Astrocyte of the spinal cord (primary cell): ENCODE data around the gene BFSP1.

Source experiments
- DNase-seq: peaks from one replicate; pipeline ENCODE4 v3.0.0; 2011; ENCODE audit warnings: low read depth, low spot score
- H3K4me3 ChIP-seq: 2 replicates; pipeline ENCODE4 v1.5.1; 2011; ENCODE audit warnings: low read depth, mild to moderate bottlenecking, low read length, moderate library complexity
- CTCF ChIP-seq: IDR thresholded peaks from 2 replicates; pipeline ENCODE4 v1.5.1; 2012; ENCODE audit warnings: low read depth, mild to moderate bottlenecking, low read length, inconsistent platforms
- in situ Hi-C: cut with HindIII; loops from 2 replicates; pipeline ENCODE4 v1.10.0; 2017; ENCODE audit warnings: low sequenced_read_pairs

BFSP1 gene

GRCh38 chr20:17542993-17543412 lies 11.8 kb upstream of the BFSP1 start:
- no peak overlapping the region for H3K4me3 ChIP-seq
- TF ChIP-seq CTCF: no peak
- in situ Hi-C loops: no loop called here
- peak; percentile 96 for DNase-seq

DNA sequence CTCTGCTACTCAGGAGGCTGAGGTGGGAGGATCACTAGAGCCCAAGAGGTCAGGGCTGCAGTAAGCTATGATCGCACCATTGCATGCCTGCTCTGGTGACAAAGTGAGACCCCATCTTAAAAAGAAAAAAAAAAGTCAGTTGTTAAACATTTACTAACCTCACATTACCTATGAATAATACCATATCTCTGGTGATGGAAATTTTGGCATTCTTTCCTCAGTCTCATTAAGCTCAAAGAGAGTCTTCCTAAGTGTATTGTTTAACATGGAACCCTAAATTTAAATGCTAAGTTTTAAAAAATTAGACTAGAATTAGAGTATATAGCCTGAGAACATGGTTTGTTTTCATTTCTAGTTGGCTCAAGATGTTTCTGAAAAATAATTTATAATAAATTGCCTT lies 11.3 kb upstream of the BFSP1 start:
- H3K4me3 ChIP-seq: no peak overlapping the region
- TF ChIP-seq CTCF: no peak
- no peak for DNase-seq
- in situ Hi-C loops: no loop called here

DNA sequence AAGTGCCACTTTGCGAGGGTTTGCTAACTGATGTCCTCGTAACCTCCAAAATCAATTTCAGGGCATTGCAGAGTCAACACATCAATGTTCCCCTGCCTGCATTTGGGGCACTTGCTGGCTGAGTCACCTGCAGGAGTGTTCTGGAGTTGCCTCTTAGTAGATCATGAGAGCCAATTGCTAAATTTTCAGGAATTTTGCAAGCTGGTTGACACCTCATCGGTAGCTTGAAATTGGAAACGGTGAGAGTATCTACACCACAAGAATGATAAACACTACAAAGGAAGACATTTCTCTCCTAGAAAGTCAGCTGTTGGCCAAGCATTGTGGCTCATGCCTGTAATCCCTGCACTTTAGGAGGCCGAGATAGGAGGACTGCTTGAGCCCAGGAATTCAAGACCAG lies 10.8 kb upstream of the BFSP1 start:
- H3K4me3 ChIP-seq: no peak overlapping the region
- DNase-seq: peak; percentile 77
- TF ChIP-seq CTCF: no peak
- in situ Hi-C loops: no loop called here

GRCh38 chr20:17541596-17541995 lies 10.4 kb upstream of the BFSP1 start:
- in situ Hi-C loops: no loop called here
- TF ChIP-seq CTCF: no peak
- no peak for DNase-seq
- H3K4me3 ChIP-seq: no peak overlapping the region

GRCh38 chr20:17538517-17539170 lies 7.5 kb upstream of the BFSP1 start:
- H3K4me3 ChIP-seq: no peak overlapping the region
- TF ChIP-seq CTCF: no peak
- in situ Hi-C loops: no loop called here
- DNase-seq: peak; percentile 28

DNA sequence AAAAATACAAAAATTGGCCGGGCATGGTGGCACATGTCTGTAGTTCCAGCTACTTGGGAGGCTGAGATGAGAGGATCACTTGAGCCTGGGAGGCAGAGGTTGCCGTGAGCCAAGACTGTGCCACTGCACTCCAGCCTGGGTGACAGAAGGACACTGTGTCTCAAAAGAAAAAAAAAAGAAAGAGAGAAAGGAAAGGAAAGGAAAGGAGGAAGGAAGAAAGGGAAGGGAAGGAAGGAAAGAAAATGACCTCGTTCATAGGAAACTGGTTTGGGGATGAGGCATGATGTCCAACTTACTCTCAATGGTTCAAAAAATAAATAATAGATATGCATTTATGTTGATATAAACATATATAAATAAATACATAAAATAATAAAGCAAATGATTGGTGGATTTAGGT lies 6.8 kb upstream of the BFSP1 start:
- DNase-seq: no peak
- TF ChIP-seq CTCF: no peak
- H3K4me3 ChIP-seq: no peak overlapping the region
- in situ Hi-C loops: no loop called here

DNA sequence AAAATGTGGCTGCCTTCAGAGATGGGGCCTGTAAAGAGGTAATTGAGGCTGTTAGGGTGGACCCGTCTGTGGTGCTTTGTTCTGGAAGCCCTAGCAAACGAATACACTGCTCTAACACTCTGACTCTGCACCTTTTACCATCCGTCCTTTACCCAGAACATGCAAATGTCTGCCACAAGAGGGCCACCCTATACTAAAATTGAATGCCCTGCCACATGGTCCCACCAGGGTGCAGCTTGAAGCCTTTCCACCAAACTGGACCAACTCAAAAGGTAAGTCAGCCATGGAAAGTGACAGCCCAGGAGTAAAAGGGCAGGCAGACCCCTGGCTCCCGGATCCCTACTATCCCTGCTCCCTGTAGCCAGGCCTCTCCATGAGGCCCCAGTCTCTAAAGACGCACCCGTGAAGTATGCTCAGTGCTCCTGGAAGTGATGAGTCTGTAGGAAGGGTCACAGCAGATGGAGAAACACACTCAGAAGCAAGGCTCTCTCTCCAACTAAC lies 5.8 kb upstream of the BFSP1 start:
- in situ Hi-C loops: no loop called here
- H3K4me3 ChIP-seq: no peak overlapping the region
- peak; percentile 82 for DNase-seq
- peak; percentile 84 for TF ChIP-seq CTCF
